Measurements from ENCODE around the gene STARD8.

Gene STARD8

GRCh38 chrX:68753218-68753617, 105.8 kb downstream of the STARD8 start:
- DNase-seq (ENCODE audit: low read depth in 2 of 2): no peak

- no peak for DNase-seq (ENCODE audit: low read depth in 2 of 2)
Measured at GRCh38 chrX:68754406-68754805, 106.9 kb downstream of the STARD8 start.

GRCh38 chrX:68755616-68756125, 108.2 kb downstream of the STARD8 start:
- DNase-seq (ENCODE audit: low read depth in 2 of 2): no peak

GRCh38 chrX:68757331-68757730, 109.9 kb downstream of the STARD8 start:
- no peak for DNase-seq (ENCODE audit: low read depth in 2 of 2)

DNA sequence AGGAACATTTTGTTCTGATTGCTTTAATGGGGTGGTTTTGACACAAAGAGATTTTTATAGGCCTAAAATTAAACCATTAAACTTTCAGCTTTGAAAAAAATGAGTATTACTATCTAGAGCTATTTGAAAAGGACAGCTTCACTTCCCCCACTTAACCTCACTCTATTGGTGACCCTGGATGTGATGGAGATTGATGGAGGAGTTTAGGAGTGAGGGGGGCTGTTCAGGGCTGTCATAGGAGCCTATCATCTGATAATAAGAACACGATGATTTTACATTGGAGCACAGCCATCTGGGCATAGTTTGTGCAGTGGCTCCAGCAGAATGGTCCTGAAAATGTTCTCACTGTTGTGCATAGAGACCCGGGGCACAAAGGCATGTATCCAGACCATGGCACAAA, 110.3 kb downstream of the STARD8 start:
- no peak for DNase-seq (ENCODE audit: low read depth in 2 of 2)

- no peak for DNase-seq (ENCODE audit: low read depth in 2 of 2)
Measured at GRCh38 chrX:68758671-68759070, 111.2 kb downstream of the STARD8 start.

DNA sequence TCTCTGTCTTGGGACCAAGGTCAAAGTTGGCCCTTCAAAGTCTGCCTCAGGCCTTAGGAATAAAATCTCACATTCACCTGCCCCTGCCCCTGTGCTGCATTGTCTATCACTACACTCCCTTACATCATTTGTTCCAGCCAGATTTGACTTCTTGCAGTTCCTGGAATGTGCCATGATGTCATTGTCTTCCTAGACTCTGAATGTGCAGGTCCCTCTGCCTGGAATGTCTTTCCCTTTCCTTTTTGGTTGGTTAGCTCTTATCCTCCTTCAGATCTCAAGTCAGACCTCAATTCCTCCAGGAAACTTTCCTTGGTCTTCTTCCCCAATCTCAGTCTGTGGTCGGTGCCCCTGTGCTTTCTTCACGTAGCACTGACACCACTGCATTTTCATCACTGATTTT, 113.6 kb downstream of the STARD8 start:
- DNase-seq (ENCODE audit: low read depth in 2 of 2): no peak

DNA sequence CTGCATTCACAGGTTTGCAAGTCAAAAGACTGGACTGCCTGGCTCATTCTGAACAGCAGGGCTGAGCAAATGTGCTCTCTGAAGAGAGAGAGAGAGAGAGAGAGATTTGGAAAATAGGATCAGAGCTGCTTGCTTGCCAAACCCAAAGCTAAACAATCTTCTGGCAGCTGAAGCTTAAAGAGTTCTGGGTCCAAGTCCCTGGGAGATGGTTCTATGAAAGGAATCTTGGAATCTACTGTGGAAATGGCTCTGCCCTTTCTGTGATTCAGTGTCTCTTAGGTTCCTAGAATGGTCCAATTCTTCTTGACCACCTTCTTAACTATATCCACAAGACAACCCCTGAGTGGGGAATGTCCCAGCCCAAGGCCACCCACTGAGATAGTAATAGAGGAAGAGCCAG, 115.3 kb downstream of the STARD8 start:
- DNase-seq (ENCODE audit: low read depth in 2 of 2): no peak

DNA sequence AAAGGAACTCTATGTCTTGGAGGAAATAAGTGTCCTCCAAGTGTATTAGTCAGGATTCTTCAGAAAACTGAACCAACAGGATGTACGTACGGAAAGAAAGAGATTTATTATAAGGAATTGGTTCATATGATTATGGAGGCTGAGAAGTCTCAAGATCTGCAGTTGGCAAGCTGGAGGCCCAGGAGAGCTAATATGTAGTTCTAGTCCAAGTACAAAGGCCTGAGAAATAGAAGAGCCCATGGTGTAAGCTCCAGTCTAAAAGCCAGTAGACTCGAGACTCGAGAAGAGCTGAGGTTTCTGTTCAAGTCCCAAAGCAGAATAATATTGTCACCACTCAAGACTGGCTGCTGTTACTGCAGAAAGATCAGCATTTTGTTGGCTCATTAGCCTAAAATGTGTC, 116.0 kb downstream of the STARD8 start:
- no peak for DNase-seq (ENCODE audit: low read depth in 2 of 2)
